Measurements from ENCODE around the gene OR2M3. TPM values are rescaled to one million over a fixed set of nuclear protein-coding genes. Genes with fewer than 3 reads are reported as not detected.
"Not testable (repeated sequence)": the region's sequence is repeated elsewhere in the genome, so short reads cannot be mapped to it uniquely, and the experiment has no call there.

OR2M3 gene
- total RNA-seq, 4 donors from 2014 or later = not detected

GRCh38 chr1:248239478-248239877, 42.4 kb downstream of the OR2M3 start:
- DNase-seq (ENCODE audit: low spot score in 2 of 2) = no peak

GRCh38 chr1:248243204-248243603, 46.1 kb downstream of the OR2M3 start:
- Histone ChIP-seq H3K4me3 (no peak overlapping the region), H3K4me1 (no peaks in the 10 kb centered on the region), H3K27me3 (no peaks in the 10 kb centered on the region), H3K27ac (no peak overlapping the region), H3K9me3 (no peaks in the 10 kb centered on the region), H3K36me3 (no peaks in the 10 kb centered on the region)
- 10 to 15% methylated on average over 14 of the region's 14 CpGs for WGBS, 2 donors
- no peak for TF ChIP-seq EP300 (IDR thresholded peaks at IDR 0.05)
- no peak for TF ChIP-seq POLR2A (IDR thresholded peaks at IDR 0.05)
- TF ChIP-seq, protein P1, sequence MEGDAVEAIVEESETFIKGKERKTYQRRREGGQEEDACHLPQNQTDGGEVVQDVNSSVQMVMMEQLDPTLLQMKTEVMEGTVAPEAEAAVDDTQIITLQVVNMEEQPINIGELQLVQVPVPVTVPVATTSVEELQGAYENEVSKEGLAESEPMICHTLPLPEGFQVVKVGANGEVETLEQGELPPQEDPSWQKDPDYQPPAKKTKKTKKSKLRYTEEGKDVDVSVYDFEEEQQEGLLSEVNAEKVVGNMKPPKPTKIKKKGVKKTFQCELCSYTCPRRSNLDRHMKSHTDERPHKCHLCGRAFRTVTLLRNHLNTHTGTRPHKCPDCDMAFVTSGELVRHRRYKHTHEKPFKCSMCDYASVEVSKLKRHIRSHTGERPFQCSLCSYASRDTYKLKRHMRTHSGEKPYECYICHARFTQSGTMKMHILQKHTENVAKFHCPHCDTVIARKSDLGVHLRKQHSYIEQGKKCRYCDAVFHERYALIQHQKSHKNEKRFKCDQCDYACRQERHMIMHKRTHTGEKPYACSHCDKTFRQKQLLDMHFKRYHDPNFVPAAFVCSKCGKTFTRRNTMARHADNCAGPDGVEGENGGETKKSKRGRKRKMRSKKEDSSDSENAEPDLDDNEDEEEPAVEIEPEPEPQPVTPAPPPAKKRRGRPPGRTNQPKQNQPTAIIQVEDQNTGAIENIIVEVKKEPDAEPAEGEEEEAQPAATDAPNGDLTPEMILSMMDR (IDR thresholded peaks at IDR 0.05) = peak; percentile 10 to 60 (median 37)
- DNase-seq (ENCODE audit: low spot score in 2 of 2) = no peak

More at GRCh38 chr1:248239478-248239877, 42.4 kb downstream of the OR2M3 start:
- Histone ChIP-seq H3K36me3 (no peaks in the 10 kb centered on the region), H3K9me3 (no peaks in the 10 kb centered on the region), H3K4me1 (no peaks in the 10 kb centered on the region), H3K27me3 (no peaks in the 10 kb centered on the region), H3K4me3 (no peak overlapping the region), H3K27ac (no peak overlapping the region)
- TF ChIP-seq, protein P1 (IDR thresholded peaks at IDR 0.05) = no peak
- no peak for TF ChIP-seq POLR2A (IDR thresholded peaks at IDR 0.05)
- no peak for TF ChIP-seq EP300 (IDR thresholded peaks at IDR 0.05)
- 94 to 96% methylated on average over 9 of the region's 9 CpGs for WGBS, 2 donors

DNA sequence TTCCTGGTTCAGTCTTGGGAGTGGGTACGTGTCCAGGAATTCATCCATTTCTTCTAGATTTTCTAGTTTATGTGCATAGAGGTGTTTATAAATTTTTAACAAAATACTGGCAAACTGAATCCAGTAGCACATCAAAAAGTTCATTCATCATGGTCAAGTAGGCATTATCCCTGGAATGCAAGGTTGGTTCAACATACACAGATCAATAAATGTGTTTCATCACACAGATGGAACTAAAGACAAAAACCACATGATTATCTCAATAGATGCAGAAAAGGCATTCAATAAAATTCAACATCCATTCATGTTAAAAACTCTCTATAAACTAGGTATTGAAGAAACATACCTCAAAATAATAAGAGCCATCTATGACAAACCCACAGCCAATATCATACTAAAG, 62.2 kb downstream of the OR2M3 start:
- H3K4me3 ChIP-seq; H3K4me1 ChIP-seq; H3K27ac ChIP-seq; DNase-seq (ENCODE audit: low spot score in 2 of 2); H3K27me3 ChIP-seq; H3K36me3 ChIP-seq: not testable (repeated sequence)
- peaks cover 0 to 14% (median 4%) of the 10 kb centered on the region in 4 donors for H3K9me3 ChIP-seq
- 75 to 78% methylated on average over 1 of the region's 1 CpG for WGBS, 2 donors

Other genes starting within 250 kb of the OR2M3 start
- 1 to 10 TPM in 1 of 4 donors, under 1 TPM in 1, not detected in 2; 0.63 to 2.2 TPM for gene OR2L8, start 248.4 kb upstream of the OR2M3 start, total RNA-seq
- gene OR2AK2, start 232.0 kb upstream of the OR2M3 start, total RNA-seq = not detected
- gene OR2L5, start 183.6 kb upstream of the OR2M3 start, total RNA-seq = not detected
- under 1 TPM in 1 of 4 donors, not detected in 3; 0.60 TPM for gene OR2L2, start 167.2 kb upstream of the OR2M3 start, total RNA-seq
- gene OR2L3, start 150.4 kb upstream of the OR2M3 start, total RNA-seq = 1 to 10 TPM in 1 of 4 donors, not detected in 3; 1.1 TPM
- under 1 TPM in 1 of 4 donors, not detected in 3; 0.87 TPM for gene OR2L13, start 102.1 kb upstream of the OR2M3 start, total RNA-seq
- not detected for gene OR2M5, start 52.1 kb upstream of the OR2M3 start, total RNA-seq
- gene OR2M2, start 22.4 kb upstream of the OR2M3 start, total RNA-seq = not detected
- 1 to 10 TPM in 1 of 4 donors, under 1 TPM in 1, not detected in 2; under 0.01 to 2.6 TPM for gene OR2M4, start 34.2 kb downstream of the OR2M3 start, total RNA-seq
- 1 to 10 TPM in 2 of 4 donors, not detected in 2; 1.0 to 1.6 TPM for gene OR2T33, start 80.7 kb downstream of the OR2M3 start, total RNA-seq
- not detected for gene OR2T12, start 106.2 kb downstream of the OR2M3 start, total RNA-seq
- gene OR2M7, start 127.3 kb downstream of the OR2M3 start, total RNA-seq = not detected
- gene OR14C36, start 151.5 kb downstream of the OR2M3 start, total RNA-seq = not detected
- not detected for gene OR2T4, start 164.4 kb downstream of the OR2M3 start, total RNA-seq
- gene OR2T6, start 178.5 kb downstream of the OR2M3 start, total RNA-seq = not detected
- gene OR2T1, start 205.8 kb downstream of the OR2M3 start, total RNA-seq = not detected
- not detected for gene OR2T2, start 248.4 kb downstream of the OR2M3 start, total RNA-seq

Data from tibial nerve (tissue), 4 donors.